GM12892 (cell line): ENCODE data around the gene POMT1.

Source experiments
- POLR2A ChIP-seq: IDR thresholded peaks from 2 replicates; pipeline ENCODE4 v1.6.1; 2011; ENCODE audit warnings: low read depth, low read length, control low read depth
- POLR2AphosphoS5 ChIP-seq: IDR thresholded peaks from 2 replicates; pipeline ENCODE4 v1.6.1; 2011; ENCODE audit warnings: low read depth, low read length, control low read depth

- TF ChIP-seq POLR2A (no peak), POLR2AphosphoS5 (no peak)
Measured at GRCh38 chr9:131555841-131556673, 53.3 kb downstream of the POMT1 start.
